ENCODE results near the gene GSDME.

Gene GSDME

GRCh38 chr7:24724451-24725190 is 32.6 kb downstream of the GSDME start:
- no peaks in the 10 kb centered on the region for H3K27me3 ChIP-seq (ENCODE audit: control insufficient read depth, insufficient read depth, low read length)
- no peak overlapping the region for H3K4me3 ChIP-seq (ENCODE audit: low read length)
- no peaks in the 10 kb centered on the region for H3K36me3 ChIP-seq (ENCODE audit: control insufficient read depth, insufficient read depth, low read length)
- no peak overlapping the region for H3K9ac ChIP-seq (ENCODE audit: low read length)
- H3K9me3 ChIP-seq (ENCODE audit: control insufficient read depth, low read length), result no peaks in the 10 kb centered on the region
- H3K4me1 ChIP-seq (ENCODE audit: control insufficient read depth, insufficient read depth, low read length), result no peaks in the 10 kb centered on the region

GRCh38 chr7:24723178-24723530 is 34.1 kb downstream of the GSDME start:
- H3K4me3 ChIP-seq (ENCODE audit: low read length), result no peak overlapping the region
- no peaks in the 10 kb centered on the region for H3K9me3 ChIP-seq (ENCODE audit: control insufficient read depth, low read length)
- H3K36me3 ChIP-seq (ENCODE audit: control insufficient read depth, insufficient read depth, low read length), result no peaks in the 10 kb centered on the region
- H3K27me3 ChIP-seq (ENCODE audit: control insufficient read depth, insufficient read depth, low read length), result no peaks in the 10 kb centered on the region
- no peaks in the 10 kb centered on the region for H3K4me1 ChIP-seq (ENCODE audit: control insufficient read depth, insufficient read depth, low read length)
- no peak overlapping the region for H3K9ac ChIP-seq (ENCODE audit: low read length)

GRCh38 chr7:24722386-24723177 is 34.7 kb downstream of the GSDME start:
- H3K9ac ChIP-seq (ENCODE audit: low read length), result no peak overlapping the region
- H3K9me3 ChIP-seq (ENCODE audit: control insufficient read depth, low read length), result no peaks in the 10 kb centered on the region
- H3K4me3 ChIP-seq (ENCODE audit: low read length), result no peak overlapping the region
- H3K36me3 ChIP-seq (ENCODE audit: control insufficient read depth, insufficient read depth, low read length), result no peaks in the 10 kb centered on the region
- no peaks in the 10 kb centered on the region for H3K27me3 ChIP-seq (ENCODE audit: control insufficient read depth, insufficient read depth, low read length)
- no peaks in the 10 kb centered on the region for H3K4me1 ChIP-seq (ENCODE audit: control insufficient read depth, insufficient read depth, low read length)

- no peaks in the 10 kb centered on the region for H3K4me1 ChIP-seq (ENCODE audit: control insufficient read depth, insufficient read depth, low read length)
- no peaks in the 10 kb centered on the region for H3K27me3 ChIP-seq (ENCODE audit: control insufficient read depth, insufficient read depth, low read length)
- no peak overlapping the region for H3K9ac ChIP-seq (ENCODE audit: low read length)
- no peaks in the 10 kb centered on the region for H3K36me3 ChIP-seq (ENCODE audit: control insufficient read depth, insufficient read depth, low read length)
- H3K4me3 ChIP-seq (ENCODE audit: low read length), result no peak overlapping the region
- H3K9me3 ChIP-seq (ENCODE audit: control insufficient read depth, low read length), result no peaks in the 10 kb centered on the region
Observed at GRCh38 chr7:24721481-24722001, 35.7 kb downstream of the GSDME start.

GRCh38 chr7:24720283-24720682 is 37.0 kb downstream of the GSDME start:
- H3K4me1 ChIP-seq (ENCODE audit: control insufficient read depth, insufficient read depth, low read length), result no peaks in the 10 kb centered on the region
- no peak overlapping the region for H3K4me3 ChIP-seq (ENCODE audit: low read length)
- H3K9ac ChIP-seq (ENCODE audit: low read length), result no peak overlapping the region
- H3K27me3 ChIP-seq (ENCODE audit: control insufficient read depth, insufficient read depth, low read length), result no peaks in the 10 kb centered on the region
- H3K9me3 ChIP-seq (ENCODE audit: control insufficient read depth, low read length), result no peaks in the 10 kb centered on the region
- H3K36me3 ChIP-seq (ENCODE audit: control insufficient read depth, insufficient read depth, low read length), result no peaks in the 10 kb centered on the region

GRCh38 chr7:24718977-24719491 is 38.2 kb downstream of the GSDME start:
- Histone ChIP-seq H3K27me3 (ENCODE audit: control insufficient read depth, insufficient read depth, low read length) (no peaks in the 10 kb centered on the region), H3K36me3 (ENCODE audit: control insufficient read depth, insufficient read depth, low read length) (no peaks in the 10 kb centered on the region), H3K9ac (ENCODE audit: low read length) (no peak overlapping the region), H3K4me3 (ENCODE audit: low read length) (no peak overlapping the region), H3K9me3 (ENCODE audit: control insufficient read depth, low read length) (no peaks in the 10 kb centered on the region), H3K4me1 (ENCODE audit: control insufficient read depth, insufficient read depth, low read length) (no peaks in the 10 kb centered on the region)

GRCh38 chr7:24718431-24718831 is 38.8 kb downstream of the GSDME start:
- H3K36me3 ChIP-seq (ENCODE audit: control insufficient read depth, insufficient read depth, low read length), result no peaks in the 10 kb centered on the region
- no peaks in the 10 kb centered on the region for H3K27me3 ChIP-seq (ENCODE audit: control insufficient read depth, insufficient read depth, low read length)
- H3K9me3 ChIP-seq (ENCODE audit: control insufficient read depth, low read length), result no peaks in the 10 kb centered on the region
- no peak overlapping the region for H3K4me3 ChIP-seq (ENCODE audit: low read length)
- no peak overlapping the region for H3K9ac ChIP-seq (ENCODE audit: low read length)
- no peaks in the 10 kb centered on the region for H3K4me1 ChIP-seq (ENCODE audit: control insufficient read depth, insufficient read depth, low read length)

- Histone ChIP-seq H3K9ac (ENCODE audit: low read length) (no peak overlapping the region), H3K36me3 (ENCODE audit: control insufficient read depth, insufficient read depth, low read length) (no peaks in the 10 kb centered on the region), H3K27me3 (ENCODE audit: control insufficient read depth, insufficient read depth, low read length) (no peaks in the 10 kb centered on the region), H3K4me1 (ENCODE audit: control insufficient read depth, insufficient read depth, low read length) (no peaks in the 10 kb centered on the region), H3K9me3 (ENCODE audit: control insufficient read depth, low read length) (no peaks in the 10 kb centered on the region), H3K4me3 (ENCODE audit: low read length) (no peak overlapping the region)
Observed at GRCh38 chr7:24717694-24718320, 39.5 kb downstream of the GSDME start.

- H3K9ac ChIP-seq (ENCODE audit: low read length), result no peak overlapping the region
- H3K4me3 ChIP-seq (ENCODE audit: low read length), result no peak overlapping the region
- H3K36me3 ChIP-seq (ENCODE audit: control insufficient read depth, insufficient read depth, low read length), result no peaks in the 10 kb centered on the region
- H3K27me3 ChIP-seq (ENCODE audit: control insufficient read depth, insufficient read depth, low read length), result no peaks in the 10 kb centered on the region
- no peaks in the 10 kb centered on the region for H3K4me1 ChIP-seq (ENCODE audit: control insufficient read depth, insufficient read depth, low read length)
- H3K9me3 ChIP-seq (ENCODE audit: control insufficient read depth, low read length), result no peaks in the 10 kb centered on the region
Observed at GRCh38 chr7:24717247-24717622, 40.0 kb downstream of the GSDME start.

- H3K4me3 ChIP-seq (ENCODE audit: low read length), result no peak overlapping the region
- no peak overlapping the region for H3K9ac ChIP-seq (ENCODE audit: low read length)
- H3K27me3 ChIP-seq (ENCODE audit: control insufficient read depth, insufficient read depth, low read length), result no peaks in the 10 kb centered on the region
- H3K36me3 ChIP-seq (ENCODE audit: control insufficient read depth, insufficient read depth, low read length), result no peaks in the 10 kb centered on the region
- H3K4me1 ChIP-seq (ENCODE audit: control insufficient read depth, insufficient read depth, low read length), result no peaks in the 10 kb centered on the region
- H3K9me3 ChIP-seq (ENCODE audit: control insufficient read depth, low read length), result no peaks in the 10 kb centered on the region
Observed at GRCh38 chr7:24716480-24717246, 40.6 kb downstream of the GSDME start.

- H3K9me3 ChIP-seq (ENCODE audit: control insufficient read depth, low read length), result no peaks in the 10 kb centered on the region
- no peaks in the 10 kb centered on the region for H3K4me1 ChIP-seq (ENCODE audit: control insufficient read depth, insufficient read depth, low read length)
- H3K36me3 ChIP-seq (ENCODE audit: control insufficient read depth, insufficient read depth, low read length), result no peaks in the 10 kb centered on the region
- no peaks in the 10 kb centered on the region for H3K27me3 ChIP-seq (ENCODE audit: control insufficient read depth, insufficient read depth, low read length)
- H3K9ac ChIP-seq (ENCODE audit: low read length), result no peak overlapping the region
- H3K4me3 ChIP-seq (ENCODE audit: low read length), result no peak overlapping the region
Observed at GRCh38 chr7:24715661-24716479, 41.4 kb downstream of the GSDME start.
